ENCODE results near the gene BRD1. TPM values are rescaled to one million over a fixed set of nuclear protein-coding genes. Genes with fewer than 3 reads are reported as not detected.

The BRD1 gene
- total RNA-seq: 10 to 100 TPM; 44.6 to 74.9 (median 60.4) TPM

- H3K36me3 ChIP-seq: peaks cover 0 to 19% (median 7%) of the 10 kb centered on the region in 3 donors
- peaks cover 0 to 35% (median 24%) of the 10 kb centered on the region in 4 donors for H3K4me1 ChIP-seq
- H3K27ac ChIP-seq: peak within 1 kb of the TSS; percentile 70 to 94 (median 90)
- TF ChIP-seq, protein P1, sequence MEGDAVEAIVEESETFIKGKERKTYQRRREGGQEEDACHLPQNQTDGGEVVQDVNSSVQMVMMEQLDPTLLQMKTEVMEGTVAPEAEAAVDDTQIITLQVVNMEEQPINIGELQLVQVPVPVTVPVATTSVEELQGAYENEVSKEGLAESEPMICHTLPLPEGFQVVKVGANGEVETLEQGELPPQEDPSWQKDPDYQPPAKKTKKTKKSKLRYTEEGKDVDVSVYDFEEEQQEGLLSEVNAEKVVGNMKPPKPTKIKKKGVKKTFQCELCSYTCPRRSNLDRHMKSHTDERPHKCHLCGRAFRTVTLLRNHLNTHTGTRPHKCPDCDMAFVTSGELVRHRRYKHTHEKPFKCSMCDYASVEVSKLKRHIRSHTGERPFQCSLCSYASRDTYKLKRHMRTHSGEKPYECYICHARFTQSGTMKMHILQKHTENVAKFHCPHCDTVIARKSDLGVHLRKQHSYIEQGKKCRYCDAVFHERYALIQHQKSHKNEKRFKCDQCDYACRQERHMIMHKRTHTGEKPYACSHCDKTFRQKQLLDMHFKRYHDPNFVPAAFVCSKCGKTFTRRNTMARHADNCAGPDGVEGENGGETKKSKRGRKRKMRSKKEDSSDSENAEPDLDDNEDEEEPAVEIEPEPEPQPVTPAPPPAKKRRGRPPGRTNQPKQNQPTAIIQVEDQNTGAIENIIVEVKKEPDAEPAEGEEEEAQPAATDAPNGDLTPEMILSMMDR (IDR thresholded peaks at IDR 0.05): no peak
- no peak for TF ChIP-seq EP300 (IDR thresholded peaks at IDR 0.05)
- TF ChIP-seq POLR2A (IDR thresholded peaks at IDR 0.05): peak in 1 of 2 donors; percentile 21
- H3K9me3 ChIP-seq: peaks cover 0 to 19% (median 0%) of the 10 kb centered on the region in 4 donors
- H3K27me3 ChIP-seq: no peaks in the 10 kb centered on the region
- 66 to 100% methylated on average over 2 to 11 of the region's 54 CpGs for WGBS, 2 donors
- H3K4me3 ChIP-seq: peak within 1 kb of the TSS; percentile 75 to 90 (median 83)
- no peak for DNase-seq (ENCODE audit: low spot score in 2 of 2)
Observed at GRCh38 chr22:49827853-49828598, at the start of gene BRD1. Gene BRD1 (minus strand): TSS chr22:49827873. CDS start chr22:49824317, 3,556 bp downstream.

DNA sequence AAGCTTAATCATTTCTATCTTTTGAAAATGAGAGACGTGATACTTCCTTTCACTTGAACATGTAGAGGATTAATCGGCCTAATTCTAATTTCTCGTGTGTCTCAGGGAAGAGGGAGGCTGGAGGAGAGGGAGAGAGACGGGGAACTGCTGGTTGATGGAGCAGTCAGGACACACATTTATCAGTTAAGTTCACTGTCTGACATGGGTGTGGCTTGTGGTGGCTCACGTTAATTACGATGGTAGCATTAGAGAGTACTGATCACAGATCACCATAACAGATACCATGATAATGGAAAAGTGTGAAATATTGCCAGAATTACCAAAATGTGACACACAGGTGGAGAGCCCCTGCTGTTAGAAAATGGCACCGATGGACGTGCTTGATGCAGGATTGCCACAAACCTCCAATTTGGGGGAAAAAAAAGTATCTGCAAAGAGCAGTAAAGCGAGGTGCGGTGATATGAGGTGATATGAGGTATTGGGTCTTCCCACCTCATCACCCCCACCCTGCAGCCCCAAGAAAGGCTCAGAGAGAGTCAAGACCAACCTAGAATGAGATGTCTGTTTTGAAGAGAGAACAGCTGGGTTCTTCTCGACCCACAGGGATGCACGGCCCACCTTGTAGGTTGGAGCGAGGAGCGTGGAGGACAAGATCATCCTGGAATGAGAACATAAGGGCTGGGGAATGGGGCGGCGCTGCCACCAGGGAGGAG is 45.7 kb upstream of the BRD1 start:
- H3K27ac ChIP-seq: no peak overlapping the region
- no peak overlapping the region for H3K4me3 ChIP-seq
- 92 to 95% methylated on average over 15 to 16 of the region's 16 CpGs for WGBS, 2 donors
- H3K9me3 ChIP-seq: peaks cover 0 to 36% (median 2%) of the 10 kb centered on the region in 4 donors
- H3K4me1 ChIP-seq: no peaks in the 10 kb centered on the region
- no peak for TF ChIP-seq EP300 (IDR thresholded peaks at IDR 0.05)
- TF ChIP-seq, protein P1 (IDR thresholded peaks at IDR 0.05): no peak
- TF ChIP-seq POLR2A (IDR thresholded peaks at IDR 0.05): no peak
- H3K27me3 ChIP-seq: no peaks in the 10 kb centered on the region
- H3K36me3 ChIP-seq: peaks cover 0 to 40% (median 0%) of the 10 kb centered on the region in 3 donors
- no peak for DNase-seq (ENCODE audit: low spot score in 2 of 2)

DNA sequence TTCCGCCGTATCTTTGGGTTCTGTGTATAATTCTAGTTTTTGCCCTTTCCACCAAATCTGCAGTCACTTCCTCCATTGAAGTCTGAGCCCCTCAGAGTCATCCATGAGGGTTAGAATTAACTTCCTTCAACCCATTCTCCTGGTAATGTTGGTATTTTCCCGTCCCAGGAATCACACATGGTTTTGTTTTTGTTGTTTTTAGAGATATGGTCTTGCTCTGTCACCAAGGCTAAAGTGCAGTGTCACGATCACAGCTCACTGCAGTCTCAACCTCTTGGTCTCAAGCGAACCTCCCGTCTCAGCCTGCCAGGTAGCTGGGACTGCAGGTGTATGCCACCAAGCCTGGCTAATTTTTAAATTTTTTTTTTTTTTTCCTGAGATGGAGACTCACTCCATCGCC is 44.7 kb upstream of the BRD1 start:
- Histone ChIP-seq H3K9me3 (peaks cover 0 to 46% (median 2%) of the 10 kb centered on the region in 4 donors), H3K36me3 (peaks cover 0 to 43% (median 0%) of the 10 kb centered on the region in 3 donors), H3K27me3 (no peaks in the 10 kb centered on the region), H3K4me1 (no peaks in the 10 kb centered on the region), H3K4me3 (no peak overlapping the region), H3K27ac (no peak overlapping the region)
- 94 to 96% methylated on average over 7 of the region's 7 CpGs for WGBS, 2 donors
- TF ChIP-seq POLR2A (IDR thresholded peaks at IDR 0.05) (no peak), EP300 (IDR thresholded peaks at IDR 0.05) (no peak)
- TF ChIP-seq, protein P1 (IDR thresholded peaks at IDR 0.05): no peak
- DNase-seq (ENCODE audit: low spot score in 2 of 2): no peak

- no peak overlapping the region for H3K27ac ChIP-seq
- peaks cover 0 to 55% (median 2%) of the 10 kb centered on the region in 4 donors for H3K9me3 ChIP-seq
- no peaks in the 10 kb centered on the region for H3K27me3 ChIP-seq
- no peak for DNase-seq (ENCODE audit: low spot score in 2 of 2)
- no peaks in the 10 kb centered on the region for H3K4me1 ChIP-seq
- peaks cover 0 to 52% (median 0%) of the 10 kb centered on the region in 3 donors for H3K36me3 ChIP-seq
- WGBS, 2 donors: 97 to 98% methylated on average over 4 of the region's 4 CpGs
- TF ChIP-seq, protein P1 (IDR thresholded peaks at IDR 0.05): no peak
- no peak for TF ChIP-seq POLR2A (IDR thresholded peaks at IDR 0.05)
- no peak for TF ChIP-seq EP300 (IDR thresholded peaks at IDR 0.05)
- H3K4me3 ChIP-seq: no peak overlapping the region
Observed at GRCh38 chr22:49871482-49871881, 43.8 kb upstream of the BRD1 start.
